ENCODE results near the gene HSF5. TPM values are rescaled to one million over a fixed set of nuclear protein-coding genes. Genes with fewer than 3 reads are reported as not detected.

Gene HSF5
- total RNA-seq, 2 donors from 2014 or later = 0.09 to 0.22 TPM

GRCh38 chr17:58381124-58382035, 106.8 kb downstream of the HSF5 start:
- Mint-ChIP-seq H3K27me3 (ENCODE audit: insufficient read depth) (no peaks in the 10 kb centered on the region), H3K9me3 (no peaks in the 10 kb centered on the region), H3K4me3 (no peak overlapping the region), H3K4me1 (peaks cover 9% of the 10 kb centered on the region), H3K27ac (no peak overlapping the region), H3K36me3 (ENCODE audit: low read depth) (no peaks in the 10 kb centered on the region)
- DNase-seq = no peak
- no peak overlapping the region for H3K27ac ChIP-seq (ENCODE audit: low read depth, low read length)
- no peaks in the 10 kb centered on the region for H3K27me3 ChIP-seq (ENCODE audit: control insufficient read depth, insufficient read depth, low read length, poor library complexity, severe bottlenecking)
- H3K9me3 ChIP-seq (ENCODE audit: control insufficient read depth, low read length) = no peaks in the 10 kb centered on the region
- no peak overlapping the region for H3K4me3 ChIP-seq (ENCODE audit: low read length)
- 77 to 88% methylated on average over 2 of the region's 3 CpGs for WGBS, 2 experiments (ENCODE audit: insufficient coverage in 1 of 2, insufficient read length in 1 of 2)
- H3K9ac ChIP-seq (ENCODE audit: extremely low read depth, low read length, poor library complexity, severe bottlenecking) = no peak overlapping the region
- no peak for TF ChIP-seq CTCF (conservative IDR thresholded peaks at IDR 0.05)
- H3K36me3 ChIP-seq (ENCODE audit: control insufficient read depth, insufficient read depth, low read length) = no peaks in the 10 kb centered on the region
- H3K4me1 ChIP-seq (ENCODE audit: control insufficient read depth, insufficient read depth, low read length) = no peaks in the 10 kb centered on the region

GRCh38 chr17:58380207-58381123, 107.7 kb downstream of the HSF5 start:
- Histone ChIP-seq H3K4me1 (ENCODE audit: control insufficient read depth, insufficient read depth, low read length) (no peaks in the 10 kb centered on the region), H3K4me3 (ENCODE audit: low read length) (no peak overlapping the region), H3K27me3 (ENCODE audit: control insufficient read depth, insufficient read depth, low read length, poor library complexity, severe bottlenecking) (no peaks in the 10 kb centered on the region), H3K9ac (ENCODE audit: extremely low read depth, low read length, poor library complexity, severe bottlenecking) (no peak overlapping the region), H3K36me3 (ENCODE audit: control insufficient read depth, insufficient read depth, low read length) (no peaks in the 10 kb centered on the region), H3K27ac (ENCODE audit: low read depth, low read length) (no peak overlapping the region), H3K9me3 (ENCODE audit: control insufficient read depth, low read length) (no peaks in the 10 kb centered on the region)
- no peak overlapping the region for H3K4me3 Mint-ChIP-seq
- no peak overlapping the region for H3K27ac Mint-ChIP-seq
- no peaks in the 10 kb centered on the region for H3K9me3 Mint-ChIP-seq
- WGBS, 2 experiments (ENCODE audit: insufficient coverage in 1 of 2, insufficient read length in 1 of 2) = 86 to 96% methylated on average over 4 to 5 of the region's 5 CpGs
- DNase-seq = no peak
- H3K36me3 Mint-ChIP-seq (ENCODE audit: low read depth) = no peaks in the 10 kb centered on the region
- no peak for TF ChIP-seq CTCF (conservative IDR thresholded peaks at IDR 0.05)
- no peaks in the 10 kb centered on the region for H3K27me3 Mint-ChIP-seq (ENCODE audit: insufficient read depth)
- H3K4me1 Mint-ChIP-seq = peaks cover 15% of the 10 kb centered on the region

GRCh38 chr17:58379511-58379824, 108.7 kb downstream of the HSF5 start:
- Mint-ChIP-seq H3K4me1 (peaks cover 14% of the 10 kb centered on the region), H3K4me3 (no peak overlapping the region), H3K27ac (no peak overlapping the region), H3K36me3 (ENCODE audit: low read depth) (no peaks in the 10 kb centered on the region), H3K27me3 (ENCODE audit: insufficient read depth) (no peaks in the 10 kb centered on the region), H3K9me3 (no peaks in the 10 kb centered on the region)
- H3K27ac ChIP-seq (ENCODE audit: low read depth, low read length) = no peak overlapping the region
- DNase-seq = no peak
- H3K27me3 ChIP-seq (ENCODE audit: control insufficient read depth, insufficient read depth, low read length, poor library complexity, severe bottlenecking) = no peaks in the 10 kb centered on the region
- WGBS, 2 experiments (ENCODE audit: insufficient coverage in 1 of 2, insufficient read length in 1 of 2) = 89 to 92% methylated on average over 2 to 3 of the region's 3 CpGs
- no peak overlapping the region for H3K9ac ChIP-seq (ENCODE audit: extremely low read depth, low read length, poor library complexity, severe bottlenecking)
- H3K4me3 ChIP-seq (ENCODE audit: low read length) = no peak overlapping the region
- no peaks in the 10 kb centered on the region for H3K4me1 ChIP-seq (ENCODE audit: control insufficient read depth, insufficient read depth, low read length)
- H3K36me3 ChIP-seq (ENCODE audit: control insufficient read depth, insufficient read depth, low read length) = no peaks in the 10 kb centered on the region
- H3K9me3 ChIP-seq (ENCODE audit: control insufficient read depth, low read length) = no peaks in the 10 kb centered on the region
- no peak for TF ChIP-seq CTCF (conservative IDR thresholded peaks at IDR 0.05)
